Activated B cell treated with CpG ODN at 0.5 μM for 24 hours (primary cell): Measurements from ENCODE around the gene CFDP1. TPM values are rescaled to one million over a fixed set of nuclear protein-coding genes. Genes with fewer than 3 reads are reported as not detected.

Experiments used
- ATAC-seq: fragments of 200-7000 bp; cut with Tn5 transposase; one replicate; pipeline ENCODE4 v1.10.0; 2021; ENCODE audit warnings: low read depth, mild to moderate bottlenecking, moderate library complexity
- CTCF ChIA-PET: fragments of 350-600 bp; sonication (Branson Sonifier 250); formaldehyde crosslinking; loops from one replicate; lab custom pipeline; 2021; ENCODE audit warnings: antibody characterized with exemption; lab: Charles Lee
- POLR2A ChIA-PET: fragments of 350-600 bp; sonication (Branson Sonifier 250); formaldehyde crosslinking; loops from one replicate; lab custom pipeline; 2021; ENCODE audit warnings: antibody characterized with exemption; lab: Charles Lee
- DNase-seq: peaks from one replicate; pipeline ENCODE4 v3.0.0; 2022
- H3K27ac Mint-ChIP-seq: one replicate; pipeline ENCODE4 v1.8.0; 2020; ENCODE audit warnings: mixed read lengths
- H3K27me3 Mint-ChIP-seq: one replicate; pipeline ENCODE4 v1.8.0; 2021; ENCODE audit warnings: mixed read lengths
- H3K36me3 Mint-ChIP-seq: one replicate; pipeline ENCODE4 v1.8.0; 2021; ENCODE audit warnings: low read depth, mixed read lengths
- H3K4me1 Mint-ChIP-seq: one replicate; pipeline ENCODE4 v1.8.0; 2021; ENCODE audit warnings: mixed read lengths
- H3K4me3 Mint-ChIP-seq: one replicate; pipeline ENCODE4 v1.8.0; 2020; ENCODE audit warnings: mild to moderate bottlenecking, mixed read lengths
- H3K9me3 Mint-ChIP-seq: one replicate; pipeline ENCODE4 v1.8.0; 2020; ENCODE audit warnings: mixed read lengths
- CTCF ChIP-seq: fragments of 200-600 bp; IDR thresholded peaks from one replicate; pipeline ENCODE4 v1.8.0; 2022; ENCODE audit warnings: antibody characterized with exemption, mild to moderate bottlenecking
- intact Hi-C: fragments of 100-400 bp; cut with micrococcal nuclease; formaldehyde crosslinking; loops from one replicate; pipeline ENCODE4 v1.15.1; 2024
- total RNA-seq: library from RNA; stranded (reverse); gene quantifications from 2 replicates; pipeline ENCODE4 v1.2.3, GENCODE V29; 2022

CFDP1 gene
- total RNA-seq, 1 donor from 2014 or later, result 32.0 TPM

DNA sequence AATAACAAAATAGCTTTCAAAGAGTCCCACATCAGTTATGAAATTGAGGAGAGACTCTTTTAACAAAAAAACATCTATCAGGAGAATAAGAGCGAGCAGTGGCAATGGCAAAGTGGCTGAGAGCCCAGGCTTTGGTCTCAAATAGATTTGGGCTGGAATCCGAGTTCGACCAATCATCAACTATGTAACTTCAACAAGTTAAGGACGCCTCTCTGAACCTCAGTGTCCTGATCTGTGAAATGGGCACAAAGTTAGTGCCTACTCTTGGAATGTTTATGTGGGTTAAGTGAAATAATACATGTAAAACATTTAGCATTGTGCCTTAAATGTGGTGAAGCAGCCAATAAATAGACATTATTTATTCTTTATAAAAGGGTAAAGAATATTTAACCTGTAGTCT, 45.4 kb downstream of the CFDP1 start:
- intact Hi-C loops, result loop anchor here (2.0 to 10.0 kb wide), 2 partner anchors 15 to 683 kb away; partner anchors contain the start of gene MLKL
- Mint-ChIP-seq H3K27me3 (peaks cover 16% of the 10 kb centered on the region), H3K27ac (no peak overlapping the region), H3K9me3 (no peaks in the 10 kb centered on the region), H3K36me3 (peaks cover 40% of the 10 kb centered on the region), H3K4me3 (no peak overlapping the region), H3K4me1 (no peaks in the 10 kb centered on the region)
- ChIA-PET CTCF (interaction anchor here (1.2 to 4.4 kb wide), 3 partner anchors 27 to 188 kb away, joined by 3 to 97 read pairs (median 20); no protein-coding TSS in a partner anchor), POLR2A (no interaction called here)
- ATAC-seq (no peak), DNase-seq (no peak)
- no peak for TF ChIP-seq CTCF

GRCh38 chr16:75385507-75386152, 47.7 kb downstream of the CFDP1 start:
- peaks cover 24% of the 10 kb centered on the region for H3K36me3 Mint-ChIP-seq
- CTCF ChIA-PET, result interaction anchor here (0.6 to 4.4 kb wide), 8 partner anchors 17 to 378 kb away, joined by 3 to 97 read pairs (median 6); partner anchors contain the start of gene CTRB2
- H3K9me3 Mint-ChIP-seq, result no peaks in the 10 kb centered on the region
- POLR2A ChIA-PET, result interaction anchor here (1.0 kb wide), 1 partner anchor 186 kb away, joined by 4 read pairs; no protein-coding TSS in a partner anchor
- no peak overlapping the region for H3K4me3 Mint-ChIP-seq
- H3K27ac Mint-ChIP-seq, result no peak overlapping the region
- H3K4me1 Mint-ChIP-seq, result peaks cover 9% of the 10 kb centered on the region
- no peak for DNase-seq
- peaks cover 31% of the 10 kb centered on the region for H3K27me3 Mint-ChIP-seq
- peak; percentile 37 for ATAC-seq
- intact Hi-C loops, result loop anchor here (1.0 to 10.0 kb wide), 6 partner anchors 17 to 681 kb away; partner anchors contain the start of genes MLKL and ZNRF1
- peak; percentile 51 for TF ChIP-seq CTCF

DNA sequence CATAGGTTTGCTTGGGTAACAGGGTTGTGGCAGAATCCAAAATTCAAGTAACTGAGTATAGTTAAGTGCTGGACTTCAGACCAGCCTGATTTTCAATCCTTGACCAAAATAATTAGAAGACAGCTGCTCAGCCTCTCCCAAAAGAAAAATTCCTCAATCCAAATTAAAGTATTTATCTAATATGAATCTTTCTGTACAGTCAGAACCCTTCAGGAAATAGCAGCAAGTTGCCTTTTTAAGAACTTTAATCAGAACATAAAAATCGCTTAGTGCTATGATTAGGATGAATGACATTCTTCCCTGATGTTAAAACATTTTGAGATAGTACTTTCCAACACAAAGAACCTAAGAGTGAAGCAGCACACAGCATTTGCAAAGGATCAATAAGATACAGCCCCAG, 50.2 kb downstream of the CFDP1 start:
- DNase-seq (no peak), ATAC-seq (no peak)
- no peak for TF ChIP-seq CTCF
- POLR2A ChIA-PET, result interaction anchor here (0.6 kb wide), 1 partner anchor 393 kb away, joined by 4 read pairs; no protein-coding TSS in a partner anchor
- H3K27me3 Mint-ChIP-seq, result peaks cover 45% of the 10 kb centered on the region
- intact Hi-C loops, result loop anchor here (5.0 to 10.0 kb wide), 4 partner anchors 76 to 678 kb away; partner anchors contain the start of genes CTRB1, GABARAPL2 and MLKL
- peaks cover 28% of the 10 kb centered on the region for H3K4me1 Mint-ChIP-seq
- no peaks in the 10 kb centered on the region for H3K9me3 Mint-ChIP-seq
- CTCF ChIA-PET, result interaction anchor here (1.4 to 4.6 kb wide), 3 partner anchors 149 to 185 kb away, joined by 3 to 21 read pairs (median 7); no protein-coding TSS in a partner anchor
- H3K27ac Mint-ChIP-seq, result no peak overlapping the region
- H3K36me3 Mint-ChIP-seq, result peaks cover 11% of the 10 kb centered on the region
- no peak overlapping the region for H3K4me3 Mint-ChIP-seq

DNA sequence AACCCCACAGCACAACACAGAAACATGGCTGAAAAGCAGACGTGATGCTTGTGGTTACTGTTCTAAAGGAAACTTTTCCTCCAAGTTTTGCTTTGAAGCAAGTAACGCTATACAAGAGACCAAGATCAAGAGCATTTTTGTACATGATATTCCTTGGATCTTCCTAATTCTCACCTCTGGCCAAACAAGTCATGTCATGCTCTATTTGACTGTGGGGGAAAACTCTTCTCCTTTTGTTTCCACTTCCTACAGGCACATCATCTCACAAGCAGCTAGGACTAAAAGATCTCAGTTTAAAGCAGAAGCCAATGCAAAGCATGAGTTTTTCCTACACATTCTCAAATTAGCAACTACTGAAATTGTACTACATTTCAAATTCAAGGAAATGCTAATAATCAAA, 50.7 kb downstream of the CFDP1 start:
- ChIA-PET CTCF (interaction anchor here (1.4 to 4.6 kb wide), 3 partner anchors 148 to 184 kb away, joined by 3 to 21 read pairs (median 7); no protein-coding TSS in a partner anchor), POLR2A (no interaction called here)
- peaks cover 28% of the 10 kb centered on the region for H3K4me1 Mint-ChIP-seq
- peaks cover 51% of the 10 kb centered on the region for H3K27me3 Mint-ChIP-seq
- H3K27ac Mint-ChIP-seq, result no peak overlapping the region
- DNase-seq, result no peak
- no peak for ATAC-seq
- no peak for TF ChIP-seq CTCF
- intact Hi-C loops, result loop anchor here (5.0 to 10.0 kb wide), 4 partner anchors 75 to 678 kb away; partner anchors contain the start of genes CTRB1, GABARAPL2 and MLKL
- H3K9me3 Mint-ChIP-seq, result no peaks in the 10 kb centered on the region
- H3K4me3 Mint-ChIP-seq, result no peak overlapping the region
- peaks cover 12% of the 10 kb centered on the region for H3K36me3 Mint-ChIP-seq

DNA sequence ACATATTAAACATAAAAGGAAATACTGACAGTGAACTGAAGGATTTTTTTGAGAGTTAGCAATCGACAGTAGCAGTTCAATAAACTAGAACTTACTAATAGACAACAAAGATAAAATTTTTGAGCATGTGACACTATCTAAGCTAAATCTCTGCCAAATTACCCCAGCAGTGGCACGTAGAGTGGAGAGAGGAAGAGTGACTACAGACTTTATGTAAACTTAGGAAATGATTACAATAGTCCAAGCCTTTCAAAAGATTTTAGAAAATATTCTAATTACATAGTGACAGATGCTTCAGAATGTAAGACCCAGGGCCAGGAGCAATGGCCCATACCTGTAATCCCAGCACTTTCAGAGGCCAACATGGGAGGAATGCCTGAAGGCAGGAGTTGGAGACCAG, 52.4 kb downstream of the CFDP1 start:
- no peak for DNase-seq
- Mint-ChIP-seq H3K9me3 (no peaks in the 10 kb centered on the region), H3K27ac (no peak overlapping the region), H3K27me3 (peaks cover 68% of the 10 kb centered on the region), H3K4me3 (no peak overlapping the region), H3K36me3 (peaks cover 26% of the 10 kb centered on the region), H3K4me1 (peaks cover 28% of the 10 kb centered on the region)
- TF ChIP-seq CTCF, result no peak
- POLR2A ChIA-PET, result interaction anchor here (1.0 to 1.3 kb wide), 5 partner anchors 53 to 268 kb away, joined by 3 to 7 read pairs (median 4); no protein-coding TSS in a partner anchor
- intact Hi-C loops, result loop anchor here (1.0 to 10.0 kb wide), 7 partner anchors 52 to 1809 kb away; partner anchors contain the start of genes CFDP1, CTRB1, GABARAPL2 and MLKL
- CTCF ChIA-PET, result interaction anchor here (0.9 to 4.6 kb wide), 4 partner anchors 147 to 270 kb away, joined by 3 to 21 read pairs (median 12); no protein-coding TSS in a partner anchor
- no peak for ATAC-seq
